ENCODE results near the gene P3R3URF.

- no peak for TF ChIP-seq YY1 (IDR thresholded peaks at IDR 0.05; ENCODE audit: insufficient read depth, insufficient read length)
- TF ChIP-seq ZNF274 (IDR thresholded peaks at IDR 0.05; ENCODE audit: low read depth, low read length) = no peak
- TF ChIP-seq SUZ12 (IDR thresholded peaks at IDR 0.05; ENCODE audit: extremely low read depth, insufficient read depth, insufficient read length) = no peak
Measured at GRCh38 chr1:46180082-46180616, 3.9 kb upstream of the P3R3URF start.
